K562 (cell line): ENCODE data around the gene KCNJ12. TPM values are rescaled to one million over a fixed set of nuclear protein-coding genes. Genes with fewer than 3 reads are reported as not detected.

Source experiments
- ATAC-seq: fragments of 200-7000 bp; cut with Tn5 transposase; 3 replicates; pipeline ENCODE4 v1.9.1; 2020; ENCODE audit warnings: moderate library complexity
- BruUV-seq: library from RNA; stranded (reverse); fragments of 400-500 nt; replicated peaks from 2 replicates; lab custom pipeline; 2021; lab: Mats Ljungman, UMichigan
- CTCF ChIA-PET: fragments of 300-600 bp; formaldehyde crosslinking; extraction: SDS; loops from one replicate; lab custom pipeline; 2021; ENCODE audit warnings: low intra/inter-chr PET ratio; lab: Yijun Ruan, JAX
- POLR2A ChIA-PET: fragments of 300-600, 350-650 bp; sonication (Branson Sonifier 250); formaldehyde crosslinking; extraction: SDS; loops from one replicate; lab custom pipeline; 2021; ENCODE audit warnings: antibody characterized with exemption, inconsistent platforms; lab: Yijun Ruan, JAX
- DNase-seq, 4 experiments: peaks; one replicate each; pipeline versions ENCODE4 v3.0.0 to v3.0.0-alpha.2; 2011 to 2018; ENCODE audit warnings: low spot score in 3 of 4, mixed read lengths in 3 of 4; ENCODE audit errors: extremely low read depth in 1 of 4
- FAIRE-seq: peaks from 2 replicates; lab custom pipeline; 2011; peaks lifted over from hg19 to GRCh38; lab: Jason Lieb, UNC
- H2AFZ ChIP-seq: 2 replicates; pipeline ENCODE4 v1.6.0; 2011; ENCODE audit warnings: low read depth, low read length, control low read depth, inconsistent platforms
- H3K27ac ChIP-seq: fragments of 200-600 bp; 3 replicates; pipeline ENCODE4 v1.8.0; 2011; ENCODE audit warnings: low read depth, mild to moderate bottlenecking, control low read depth, inconsistent platforms, low read length, moderate library complexity, mixed read lengths; ENCODE audit errors: extremely low read depth
- H3K27me3 ChIP-seq, 2 experiments: fragments of 300-600 bp in 1 of 2; 2 replicates in 1 of 2; 3 replicates in 1 of 2; pipeline versions ENCODE4 v1.6.0 to v1.8.0; 2011; ENCODE audit warnings: inconsistent platforms in 2 of 2, low read length in 2 of 2, mild to moderate bottlenecking in 1 of 2, mixed read lengths in 1 of 2, moderate library complexity in 1 of 2; ENCODE audit not compliant: control insufficient read depth in 2 of 2, insufficient read depth in 2 of 2
- H3K36me3 ChIP-seq: fragments of 300-600 bp; 3 replicates; pipeline ENCODE4 v1.8.0; 2011; ENCODE audit warnings: mild to moderate bottlenecking, low read length, inconsistent platforms; ENCODE audit not compliant: control insufficient read depth, insufficient read depth
- H3K4me1 ChIP-seq, 2 experiments: fragments of 200-600 bp in 1 of 2; replicated peaks in 1 of 2; 2 replicates in 1 of 2; 3 replicates in 1 of 2; pipeline versions ENCODE4 v1.5.1 to v1.8.0; 2011; ENCODE audit warnings: inconsistent platforms in 2 of 2, low read length in 2 of 2, mild to moderate bottlenecking in 1 of 2, mixed read lengths in 1 of 2, moderate library complexity in 1 of 2; ENCODE audit not compliant: control insufficient read depth in 2 of 2, insufficient read depth in 2 of 2
- H3K4me2 ChIP-seq: 2 replicates; pipeline ENCODE4 v1.6.1; 2011; ENCODE audit warnings: low read length, control low read depth, inconsistent platforms, mixed read lengths; ENCODE audit not compliant: insufficient read depth
- H3K4me3 ChIP-seq: fragments of 200-600 bp; sonication (generic), shearing (Covaris generic); 2 replicates; pipeline ENCODE4 v1.5.1; 2016; ENCODE audit warnings: control low read depth, inconsistent platforms
- H3K79me2 ChIP-seq: fragments of 200-600 bp; 3 replicates; pipeline ENCODE4 v1.8.0; 2011; ENCODE audit warnings: low read length, inconsistent platforms; ENCODE audit not compliant: control insufficient read depth, insufficient read depth
- H3K9ac ChIP-seq, 2 experiments: 2 replicates each; pipeline versions ENCODE4 v1.6.0 to v1.6.1; 2011; ENCODE audit warnings: low read depth in 2 of 2, low read length in 2 of 2, control low read depth in 1 of 2, inconsistent platforms in 1 of 2, mild to moderate bottlenecking in 1 of 2, mixed read lengths in 1 of 2; ENCODE audit not compliant: insufficient read depth in 1 of 2
- H3K9me1 ChIP-seq: one replicate; pipeline ENCODE4 v1.6.0; 2011; ENCODE audit warnings: inconsistent platforms, mild to moderate bottlenecking, low read length, moderate library complexity; ENCODE audit not compliant: control insufficient read depth, insufficient read depth
- H3K9me3 ChIP-seq: replicated peaks from 2 replicates; pipeline ENCODE4 v1.5.1; 2011; ENCODE audit warnings: low read depth, low read length, inconsistent platforms; ENCODE audit not compliant: control insufficient read depth, insufficient read depth
- H4K20me1 ChIP-seq: replicated peaks from 2 replicates; pipeline ENCODE4 v1.6.1; 2011; ENCODE audit warnings: low read length, inconsistent platforms, mixed read lengths; ENCODE audit not compliant: control insufficient read depth, insufficient read depth
- AFF1 ChIP-seq, 2 experiments: fragments of 450-650 bp; IDR thresholded peaks; 2 replicates each; pipeline ENCODE4 v1.6.1; 2018; ENCODE audit warnings: mild to moderate bottlenecking in 2 of 2, low read depth in 1 of 2; ENCODE audit not compliant: partially characterized antibody in 2 of 2
- CHD2 ChIP-seq: IDR thresholded peaks from 2 replicates; pipeline ENCODE4 v1.6.1; 2011; ENCODE audit warnings: low read depth, low read length
- FIP1L1 ChIP-seq: fragments of 200-400 bp; formaldehyde crosslinking; IDR thresholded peaks from 2 replicates; pipeline ENCODE4 v1.6.1; 2018; ENCODE audit warnings: mild to moderate bottlenecking, low read depth, low read length; ENCODE audit not compliant: poor library complexity, severe bottlenecking
- FOS ChIP-seq: IDR thresholded peaks from 3 replicates; pipeline ENCODE4 v1.6.1; 2011; ENCODE audit not compliant: insufficient read length; ENCODE audit errors: extremely low read depth
- HMG20A ChIP-seq: fragments of 450-650 bp; formaldehyde crosslinking; conservative IDR thresholded peaks from 2 replicates; pipeline ENCODE4 v1.4.0; 2020; ENCODE audit warnings: mild to moderate bottlenecking, mixed read lengths
- HMGXB4 ChIP-seq: sonication (generic); formaldehyde crosslinking; IDR thresholded peaks from 2 replicates; pipeline ENCODE4 v1.8.1; 2023; ENCODE audit warnings: mild to moderate bottlenecking, missing genetic modification reagents
- L3MBTL2 ChIP-seq: fragments of 450-650 bp; IDR thresholded peaks from 2 replicates; pipeline ENCODE4 v1.6.1; 2016; ENCODE audit warnings: mild to moderate bottlenecking, moderate library complexity
- PRPF4 ChIP-seq: fragments of 200-400 bp; formaldehyde crosslinking; IDR thresholded peaks from one replicate; pipeline ENCODE4 v1.6.1; 2017; ENCODE audit warnings: low read length, low read depth, mild to moderate bottlenecking; ENCODE audit not compliant: insufficient read depth, poor library complexity, severe bottlenecking
- RBM15 ChIP-seq: fragments of 200-400 bp; formaldehyde crosslinking; IDR thresholded peaks from 2 replicates; pipeline ENCODE4 v1.6.1; 2018; ENCODE audit warnings: mild to moderate bottlenecking, low read length, moderate library complexity; ENCODE audit not compliant: insufficient read depth
- ZNF174 ChIP-seq: fragments of 250-450 bp; sonication (Bioruptor Pico); IDR thresholded peaks from 2 replicates; pipeline ENCODE4 v1.4.0; 2020; ENCODE audit warnings: mild to moderate bottlenecking
- ZNF699 ChIP-seq: fragments of 250-450 bp; sonication (Bioruptor Pico); IDR thresholded peaks from 2 replicates; pipeline ENCODE4 v1.8.0; 2021; ENCODE audit warnings: mild to moderate bottlenecking, moderate library complexity; ENCODE audit not compliant: insufficient replicate concordance
- WGBS: fragments of 100-300 bp; shearing (Covaris generic); methylation state at CpG from one replicate; pipeline ENCODE4 v1.1.6; 2016; ENCODE audit warnings: low coverage, mixed read lengths; ENCODE audit not compliant: insufficient coverage; ENCODE audit errors: missing lambda C conversion rate; 5-methylcytosine and 5-hydroxymethylcytosine counted together
- in situ Hi-C: fragments of 300-500 bp; cut with MboI; formaldehyde crosslinking; loops from 4 replicates; pipeline ENCODE4 v1.15.0; 2018; ENCODE audit warnings: inconsistent platforms, mixed read lengths
- intact Hi-C: fragments of 100-400 bp; cut with micrococcal nuclease; formaldehyde crosslinking; loops from 2 replicates; pipeline ENCODE4 v1.14.2; 2022
- polyA plus RNA-seq, 8 experiments: library from polyadenylated mRNA; depleted of rRNA in 4 of 8; stranded (reverse) in 5 of 8; unstranded in 3 of 8; fragments of >200 nt; fragmentation: Nextera tagmentation in 2 of 8; fragmentation: Illumina TruSeq in 1 of 8; extraction: Ambion mirVana in 2 of 8; extraction: Trizol in 1 of 8; gene quantifications; 2 replicates each; pipeline versions ENCODE4 v1.2.1 to v1.2.3, GENCODE V29; 2011 to 2014; ENCODE audit warnings: inconsistent platforms in 1 of 8, missing spikeins in 1 of 8
- total RNA-seq, 7 experiments: library from RNA; depleted of rRNA in 6 of 7; stranded (reverse); fragments of >200 nt in 6 of 7; fragmentation: Illumina TruSeq in 2 of 7; extraction: Trizol in 2 of 7; gene quantifications; 2 replicates each; pipeline versions ENCODE4 v1.2.1 to v1.2.3, GENCODE V29; 2011 to 2021; ENCODE audit warnings: low replicate concordance in 1 of 7
- TF ChIP-seq, protein P1 (sequence below): fragments of 250-450 bp; sonication (Bioruptor Pico); IDR thresholded peaks from 2 replicates; pipeline ENCODE4 v1.8.0; 2021; ENCODE audit warnings: moderate library complexity, mild to moderate bottlenecking, inconsistent platforms
- TF ChIP-seq, protein P2 (sequence below): fragments of 450-650 bp; formaldehyde crosslinking; IDR thresholded peaks from 2 replicates; pipeline ENCODE4 v1.4.0; 2020; ENCODE audit warnings: mild to moderate bottlenecking, mixed read lengths

Gene KCNJ12
- total and polyA plus RNA-seq, 9 of the 15 experiments (the other 6 are each of a cell fraction or from before 2014, with no cell fraction given) = 0.02 TPM; not detected in 8

- no peak for DNase-seq
- Histone ChIP-seq H3K27me3 (peaks cover 0 to 4% of the 10 kb centered on the region in 2 experiments; a peak in 1 of 5 replicates), H3K9me1 (no peaks in the 10 kb centered on the region), H3K27ac (no peak overlapping the region), H2AFZ (no peak overlapping the region), H3K9me3 (no peaks in the 10 kb centered on the region), H3K4me1 (no peaks in the 10 kb centered on the region), H3K36me3 (no peaks in the 10 kb centered on the region), H3K79me2 (no peaks in the 10 kb centered on the region), H3K4me2 (no peak overlapping the region), H3K4me3 (no peak overlapping the region), H4K20me1 (no peaks in the 10 kb centered on the region), H3K9ac (no peak overlapping the region)
- in situ Hi-C loops (no loop called here), intact Hi-C loops (no loop called here)
- no peak; the same call in 2 of the 3 replicates for ATAC-seq
- CTCF ChIA-PET = no interaction called here
- no peak for FAIRE-seq
- TF ChIP-seq AFF1 (IDR thresholded peaks at IDR 0.05; ENCODE audit: low read depth in 1 of 2, partially characterized antibody in 2 of 2) (no peak), FIP1L1 (no peak), FOS (no peak), CHD2 (no peak), ZNF699 (CRISPR knock-in tag) (no peak), HMG20A (no peak), ZNF174 (CRISPR knock-in tag) (no peak), HMGXB4 (CRISPR knock-in tag) (no peak), PRPF4 (no peak), L3MBTL2 (no peak), RBM15 (no peak)
- TF ChIP-seq, protein P1, sequence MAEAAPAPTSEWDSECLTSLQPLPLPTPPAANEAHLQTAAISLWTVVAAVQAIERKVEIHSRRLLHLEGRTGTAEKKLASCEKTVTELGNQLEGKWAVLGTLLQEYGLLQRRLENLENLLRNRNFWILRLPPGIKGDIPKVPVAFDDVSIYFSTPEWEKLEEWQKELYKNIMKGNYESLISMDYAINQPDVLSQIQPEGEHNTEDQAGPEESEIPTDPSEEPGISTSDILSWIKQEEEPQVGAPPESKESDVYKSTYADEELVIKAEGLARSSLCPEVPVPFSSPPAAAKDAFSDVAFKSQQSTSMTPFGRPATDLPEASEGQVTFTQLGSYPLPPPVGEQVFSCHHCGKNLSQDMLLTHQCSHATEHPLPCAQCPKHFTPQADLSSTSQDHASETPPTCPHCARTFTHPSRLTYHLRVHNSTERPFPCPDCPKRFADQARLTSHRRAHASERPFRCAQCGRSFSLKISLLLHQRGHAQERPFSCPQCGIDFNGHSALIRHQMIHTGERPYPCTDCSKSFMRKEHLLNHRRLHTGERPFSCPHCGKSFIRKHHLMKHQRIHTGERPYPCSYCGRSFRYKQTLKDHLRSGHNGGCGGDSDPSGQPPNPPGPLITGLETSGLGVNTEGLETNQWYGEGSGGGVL (CRISPR knock-in tag) = no peak
- TF ChIP-seq, protein P2, sequence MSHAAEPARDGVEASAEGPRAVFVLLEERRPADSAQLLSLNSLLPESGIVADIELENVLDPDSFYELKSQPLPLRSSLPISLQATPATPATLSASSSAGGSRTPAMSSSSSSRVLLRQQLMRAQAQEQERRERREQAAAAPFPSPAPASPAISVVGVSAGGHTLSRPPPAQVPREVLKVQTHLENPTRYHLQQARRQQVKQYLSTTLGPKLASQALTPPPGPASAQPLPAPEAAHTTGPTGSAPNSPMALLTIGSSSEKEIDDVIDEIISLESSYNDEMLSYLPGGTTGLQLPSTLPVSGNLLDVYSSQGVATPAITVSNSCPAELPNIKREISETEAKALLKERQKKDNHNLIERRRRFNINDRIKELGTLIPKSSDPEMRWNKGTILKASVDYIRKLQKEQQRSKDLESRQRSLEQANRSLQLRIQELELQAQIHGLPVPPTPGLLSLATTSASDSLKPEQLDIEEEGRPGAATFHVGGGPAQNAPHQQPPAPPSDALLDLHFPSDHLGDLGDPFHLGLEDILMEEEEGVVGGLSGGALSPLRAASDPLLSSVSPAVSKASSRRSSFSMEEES (CRISPR knock-in tag) = no peak
- POLR2A ChIA-PET = no interaction called here
- BruUV-seq = no TSS peak
- WGBS = 3% methylated on average over 5 of the region's 10 CpGs
Measured at GRCh38 chr17:21345236-21345635, 30.9 kb upstream of the KCNJ12 start.
